Stimulated activated naive CD4-positive, alpha-beta T cell (primary cell): ENCODE data around the gene DYDC1.
"Not testable (repeated sequence)": the region's sequence is repeated elsewhere in the genome, so short reads cannot be mapped to it uniquely, and the experiment has no call there.

ENCODE experiments used
- DNase-seq, 6 experiments: peaks; one replicate each; lab custom pipeline; 2025; lab: John Stamatoyannopoulos, UW

The DYDC1 gene

GRCh38 chr10:80344276-80344675 is 12.3 kb downstream of the DYDC1 start:
- no peak for DNase-seq

GRCh38 chr10:80333983-80334382 is 22.6 kb downstream of the DYDC1 start:
- DNase-seq, result no peak

DNA sequence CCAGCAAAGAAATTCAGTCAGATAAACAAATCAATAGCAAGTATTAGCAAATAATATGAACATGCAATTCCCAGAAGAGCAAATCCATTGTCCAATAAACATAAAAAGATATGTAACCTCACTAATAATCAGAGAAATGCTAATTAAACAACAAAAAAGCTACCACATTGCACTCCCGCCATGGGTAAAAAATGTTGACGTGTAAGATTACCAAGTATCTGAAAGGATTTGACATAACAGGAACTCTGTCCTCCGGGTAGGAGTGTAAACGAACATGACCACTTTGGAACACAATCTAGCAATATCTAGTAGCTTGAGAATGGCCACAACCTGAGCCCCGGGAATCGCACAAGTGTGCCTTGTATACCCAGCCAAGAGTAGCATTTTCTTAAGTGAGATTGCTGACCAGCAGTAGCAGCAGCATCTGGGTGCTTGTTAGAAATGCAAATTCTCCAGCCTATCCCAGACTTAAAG is 31.6 kb downstream of the DYDC1 start:
- no peak for DNase-seq

- no peak for DNase-seq
These were observed 32.5 kb downstream of the DYDC1 start for GRCh38 chr10:80324086-80324485.

DNA sequence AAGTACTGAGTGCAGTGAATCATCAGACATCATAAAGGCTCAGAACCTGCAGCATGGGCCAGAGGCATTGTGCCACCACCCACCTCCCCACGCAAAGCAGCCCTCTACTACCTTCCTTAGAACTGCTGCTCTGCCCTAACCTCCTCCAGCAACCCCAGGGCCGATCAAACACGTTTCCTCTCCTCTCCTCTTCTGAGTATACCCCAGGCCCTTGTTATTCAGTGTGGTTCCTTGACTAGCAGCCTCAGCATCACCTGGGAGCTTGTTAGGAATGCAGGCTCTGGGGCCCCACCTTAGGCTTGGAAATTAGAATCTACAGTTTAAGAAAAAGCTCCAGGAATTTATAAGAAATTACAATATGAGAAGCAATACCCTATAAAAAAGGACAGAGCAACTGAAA is 33.2 kb downstream of the DYDC1 start:
- no peak for DNase-seq

- DNase-seq, result no peak
These were observed 33.8 kb downstream of the DYDC1 start for GRCh38 chr10:80322711-80323110.

DNA sequence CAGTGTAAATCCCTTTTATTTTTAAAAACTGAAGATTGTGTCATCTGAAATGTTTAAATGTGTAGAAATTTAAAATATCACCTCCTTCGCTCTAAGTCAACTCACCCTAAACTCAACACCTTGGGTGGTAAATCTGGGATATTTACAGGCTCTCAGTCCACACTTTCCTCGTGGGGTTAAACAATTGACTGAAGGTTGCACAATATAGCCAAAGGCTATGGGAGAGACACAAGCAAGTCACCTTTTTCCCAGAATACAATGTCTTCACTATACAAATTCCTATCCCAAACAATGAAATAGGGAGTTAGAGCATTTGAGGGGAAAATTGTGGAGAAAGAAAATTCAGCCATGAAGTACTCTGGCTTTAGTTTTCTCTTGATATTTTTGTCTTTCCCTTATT is 34.4 kb downstream of the DYDC1 start:
- no peak for DNase-seq

DNA sequence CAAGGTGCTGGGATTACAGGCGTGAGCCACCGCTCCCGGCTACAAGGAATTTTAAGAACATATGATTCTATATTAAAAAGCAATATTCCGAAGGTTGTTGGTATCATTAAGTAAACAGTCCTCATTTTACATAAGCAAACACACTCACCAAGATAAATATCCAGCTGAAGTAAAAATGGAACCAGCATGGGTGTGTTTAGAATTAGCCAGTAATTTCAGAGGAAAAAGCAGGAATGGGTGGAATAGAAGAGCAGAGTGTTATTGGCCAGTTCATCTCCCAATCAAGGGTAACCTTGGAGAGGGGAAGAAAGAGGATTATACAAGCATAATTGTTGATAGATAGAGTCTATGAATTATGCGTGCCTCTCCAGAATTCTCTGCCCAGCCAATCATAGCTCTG is 35.4 kb downstream of the DYDC1 start:
- DNase-seq, result no peak

- DNase-seq, result no peak
These were observed 36.2 kb downstream of the DYDC1 start for GRCh38 chr10:80320377-80320776.

DNA sequence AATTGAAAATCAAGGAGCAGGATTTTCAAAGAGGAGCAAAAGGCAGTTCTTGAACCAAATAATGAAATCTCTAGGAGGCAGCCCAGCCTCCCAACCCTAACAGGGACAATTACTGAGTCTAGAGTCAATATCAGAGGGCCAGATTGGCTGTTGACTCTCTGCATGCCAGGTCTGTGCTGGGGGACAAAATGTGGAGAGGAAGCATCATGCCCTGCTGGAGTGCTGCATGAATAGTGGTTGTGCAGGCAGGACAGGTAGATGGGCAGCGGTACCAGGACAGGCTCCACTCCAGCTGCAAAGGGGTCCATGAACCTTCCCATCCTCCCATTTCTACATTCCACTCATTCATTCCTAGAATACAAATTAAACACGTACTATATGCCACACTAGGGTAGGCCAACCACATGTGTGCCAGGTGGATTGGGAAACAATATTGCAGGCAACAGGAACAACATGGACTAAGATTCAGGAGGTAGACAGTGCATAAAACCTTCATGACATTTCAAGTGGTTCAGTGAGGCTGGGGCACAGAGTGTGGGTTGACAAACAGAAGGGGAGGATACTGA is 36.7 kb downstream of the DYDC1 start:
- DNase-seq, result no peak

- DNase-seq, result no peak
These were observed 37.2 kb downstream of the DYDC1 start for GRCh38 chr10:80319318-80319717.

DNA sequence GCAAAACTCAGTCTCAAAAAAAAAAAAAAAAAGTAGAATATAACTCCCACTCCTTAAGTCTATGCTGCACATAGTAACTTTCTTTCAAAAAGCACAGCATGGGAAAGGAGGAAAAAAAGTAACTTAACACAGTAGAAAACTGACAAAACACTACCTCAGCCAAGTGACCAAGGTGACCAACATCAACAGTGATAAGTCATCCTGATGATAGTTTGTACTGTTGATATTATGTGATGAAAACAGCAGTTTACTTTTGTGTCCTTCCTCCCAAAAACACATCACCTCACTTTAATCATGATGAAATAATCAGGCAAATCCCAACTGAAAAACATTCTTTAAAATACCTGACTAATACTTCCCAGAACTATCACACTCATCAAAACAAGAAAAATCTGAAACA is 37.8 kb downstream of the DYDC1 start:
- DNase-seq, result no peak

GRCh38 chr10:80315391-80315790 is 41.2 kb downstream of the DYDC1 start:
- no peak for DNase-seq

- no peak for DNase-seq
These were observed 43.0 kb downstream of the DYDC1 start for GRCh38 chr10:80313523-80313922.

- DNase-seq, result not testable (repeated sequence)
These were observed 50.6 kb downstream of the DYDC1 start for GRCh38 chr10:80305989-80306388.

- DNase-seq, result no peak
These were observed 59.6 kb downstream of the DYDC1 start for GRCh38 chr10:80296942-80297341.

DNA sequence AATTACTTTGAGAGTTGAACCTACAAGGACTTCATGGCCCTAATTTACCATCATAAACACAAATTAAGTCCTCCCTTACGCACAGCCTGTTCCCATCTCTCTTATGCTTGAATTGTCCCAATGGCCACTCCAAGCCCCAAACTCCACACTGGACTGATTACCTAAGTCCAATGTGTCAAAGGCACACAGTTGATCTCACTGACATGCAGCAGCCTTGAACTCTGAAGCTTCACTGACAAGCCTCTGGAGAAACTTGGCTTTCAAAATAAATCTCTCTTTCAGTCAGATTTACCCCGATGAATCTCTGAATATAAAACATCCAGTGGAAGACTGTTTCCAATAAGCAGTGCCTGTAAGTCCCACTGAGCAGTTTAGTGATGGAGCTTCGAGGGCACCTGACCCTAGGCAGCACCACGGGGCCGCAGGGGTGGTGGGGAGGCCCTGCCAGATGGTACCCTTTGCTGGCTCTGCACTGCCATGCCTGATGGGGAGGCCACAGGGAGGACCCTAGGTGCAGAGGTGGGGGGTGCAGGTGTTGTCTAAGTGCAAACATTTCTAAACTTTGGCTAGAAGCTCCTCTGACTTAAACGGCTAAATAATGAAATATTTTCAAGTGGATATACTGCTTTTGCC is 63.8 kb downstream of the DYDC1 start:
- no peak for DNase-seq

DNA sequence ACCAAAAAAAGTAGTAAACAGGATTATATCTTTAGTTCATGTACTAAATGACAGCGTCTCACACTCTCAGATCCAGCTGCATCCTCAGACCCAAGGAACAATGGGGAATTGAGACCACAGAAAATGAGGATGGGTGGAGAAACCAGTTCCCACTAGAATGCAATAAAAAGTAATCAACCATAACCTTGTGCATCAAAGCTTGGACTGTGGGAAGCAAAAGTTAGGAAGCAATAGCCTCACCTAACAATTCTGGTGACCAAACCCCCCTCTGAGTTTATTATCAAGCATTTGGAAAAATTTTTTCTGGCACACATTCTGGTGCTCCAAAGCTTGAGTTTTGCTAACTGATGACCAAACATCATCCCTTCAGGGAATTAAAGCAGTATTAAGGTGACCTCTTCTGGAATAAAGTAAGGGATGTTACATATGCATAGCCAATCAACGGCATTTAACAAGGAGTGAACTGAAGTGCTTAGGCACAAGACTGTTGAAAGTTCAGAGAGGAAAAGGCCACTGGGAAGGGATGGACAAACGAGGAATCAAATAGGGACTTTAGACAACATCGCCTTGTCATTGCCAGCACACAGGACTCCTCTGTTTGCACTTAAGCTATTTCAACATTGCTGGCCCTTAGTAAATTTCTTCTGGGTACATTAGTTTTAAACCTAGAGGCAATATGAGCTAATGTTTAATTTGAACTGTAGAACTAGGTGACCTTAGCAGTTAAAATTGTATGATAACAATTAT is 65.9 kb downstream of the DYDC1 start:
- no peak for DNase-seq

GRCh38 chr10:80289451-80290287 is 66.9 kb downstream of the DYDC1 start, which contains the start of gene MAT1A:
Gene MAT1A (minus strand): TSS chr10:80289658. CDS start chr10:80289423, 235 bp downstream.
- no peak for DNase-seq

DNA sequence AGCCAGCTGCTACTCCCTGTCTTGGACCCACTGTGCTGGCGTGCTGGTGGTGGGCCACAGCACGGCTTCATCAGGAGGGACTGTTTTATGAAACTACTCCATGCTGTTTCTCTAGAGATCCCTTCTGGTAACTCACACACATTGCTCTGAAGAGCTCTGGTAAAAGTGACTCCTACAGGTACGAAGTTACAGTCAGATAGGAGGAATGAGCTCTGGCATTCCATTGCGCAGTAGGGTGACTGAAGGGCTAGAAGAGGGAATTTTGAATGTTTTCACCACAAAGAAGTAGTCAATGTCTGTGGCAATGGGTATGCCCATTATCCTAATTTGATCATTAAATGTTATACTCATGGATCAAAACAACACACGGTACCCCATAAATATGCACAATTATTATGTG is 67.7 kb downstream of the DYDC1 start:
- no peak for DNase-seq
